Panc1 (cell line): Measurements from ENCODE around the gene PTPN23. TPM values are rescaled to one million over a fixed set of nuclear protein-coding genes. Genes with fewer than 3 reads are reported as not detected.

ENCODE experiments used
- ATAC-seq: fragments of 200-7000 bp; cut with Tn5 transposase; 2 replicates; pipeline ENCODE4 v1.9.1; 2020; ENCODE audit warnings: mild to moderate bottlenecking, moderate library complexity
- BruUV-seq: library from RNA; stranded (reverse); fragments of 400-500 nt; replicated peaks from 2 replicates; lab custom pipeline; 2021; lab: Mats Ljungman, UMichigan
- CTCF ChIA-PET: fragments of 300-600 bp; sonication (Branson Sonifier 250); formaldehyde crosslinking; loops from one replicate; lab custom pipeline; 2022; ENCODE audit warnings: antibody characterized with exemption; lab: Charles Lee
- POLR2A ChIA-PET: fragments of 300-600 bp; sonication (Branson Sonifier 250); formaldehyde crosslinking; loops from one replicate; lab custom pipeline; 2022; ENCODE audit warnings: antibody characterized with exemption; lab: Charles Lee
- DNase-seq: peaks from one replicate; pipeline ENCODE4 v3.0.0-alpha.2; 2010; ENCODE audit warnings: low read depth, low spot score
- H3K27ac ChIP-seq: 2 replicates; pipeline ENCODE4 v1.5.1; 2011; ENCODE audit warnings: mild to moderate bottlenecking, low read length, inconsistent platforms
- H3K27me3 ChIP-seq: fragments of 200-500 bp; sonication (Bioruptor generic); 2 replicates; pipeline ENCODE4 v1.6.0; 2014; ENCODE audit warnings: low read length, inconsistent platforms; ENCODE audit not compliant: control insufficient read depth, insufficient read depth
- H3K36me3 ChIP-seq: fragments of 200-500 bp; sonication (Bioruptor generic); 2 replicates; pipeline ENCODE4 v1.5.1; 2014; ENCODE audit warnings: inconsistent platforms, mild to moderate bottlenecking, low read length, moderate library complexity; ENCODE audit not compliant: control insufficient read depth, insufficient read depth
- H3K4me1 ChIP-seq: 2 replicates; pipeline ENCODE4 v1.5.1; 2011; ENCODE audit warnings: inconsistent platforms, mild to moderate bottlenecking, low read length, moderate library complexity; ENCODE audit not compliant: control insufficient read depth, insufficient read depth
- H3K4me3 ChIP-seq, 2 experiments: 2 replicates each; pipeline ENCODE4 v1.5.1; 2011 to 2012; ENCODE audit warnings: low read depth in 2 of 2, low read length in 2 of 2, mild to moderate bottlenecking in 2 of 2, inconsistent platforms in 1 of 2, moderate library complexity in 1 of 2
- H3K9me3 ChIP-seq: fragments of 200-500 bp; sonication (Bioruptor generic); 2 replicates; pipeline ENCODE4 v1.5.1; 2014; ENCODE audit warnings: low read depth, mild to moderate bottlenecking, inconsistent platforms, low read length, moderate library complexity; ENCODE audit not compliant: control insufficient read depth, insufficient read depth
- POLR2AphosphoS5 ChIP-seq: IDR thresholded peaks from 2 replicates; pipeline ENCODE4 v1.6.1; 2012; ENCODE audit warnings: mild to moderate bottlenecking, low read depth, low read length, moderate library complexity
- SIN3A ChIP-seq: IDR thresholded peaks from 2 replicates; pipeline ENCODE4 v1.6.1; 2012; ENCODE audit warnings: low read depth, mild to moderate bottlenecking, low read length, moderate library complexity, borderline replicate concordance; ENCODE audit not compliant: insufficient read depth
- TCF7L2 ChIP-seq: IDR thresholded peaks from 2 replicates; pipeline ENCODE4 v1.6.1; 2011; ENCODE audit warnings: mild to moderate bottlenecking, low read depth, low read length, inconsistent platforms
- in situ Hi-C: cut with HindIII; loops from 2 replicates; pipeline ENCODE4 v1.10.0; 2016; ENCODE audit warnings: low sequenced_read_pairs, low pct_unique_long_range_greater_than_20kb
- intact Hi-C: fragments of 100-400 bp; cut with micrococcal nuclease; formaldehyde crosslinking; loops from one replicate; pipeline ENCODE4 v1.10.0; 2022; ENCODE audit not compliant: unreplicated experiment
- total RNA-seq: library from RNA; stranded (reverse); gene quantifications from one replicate; pipeline ENCODE4 v1.2.1, GENCODE V29; 2021; ENCODE audit not compliant: unreplicated experiment
- TF ChIP-seq, protein P1 (sequence below), 2 experiments: IDR thresholded peaks; 2 replicates each; pipeline ENCODE4 v1.6.1; 2011 to 2012; ENCODE audit warnings: low read depth in 2 of 2, control low read depth in 1 of 2, low read length in 1 of 2, mild to moderate bottlenecking in 1 of 2, moderate library complexity in 1 of 2; ENCODE audit not compliant: insufficient read depth in 1 of 2
- TF ChIP-seq, protein P2 (sequence below): fragments of 450-650 bp; IDR thresholded peaks from 2 replicates; pipeline ENCODE4 v1.5.1; 2017; ENCODE audit warnings: mild to moderate bottlenecking

Gene PTPN23
- total RNA-seq, 1 experiment from 2014 or later = 35.7 TPM

DNA sequence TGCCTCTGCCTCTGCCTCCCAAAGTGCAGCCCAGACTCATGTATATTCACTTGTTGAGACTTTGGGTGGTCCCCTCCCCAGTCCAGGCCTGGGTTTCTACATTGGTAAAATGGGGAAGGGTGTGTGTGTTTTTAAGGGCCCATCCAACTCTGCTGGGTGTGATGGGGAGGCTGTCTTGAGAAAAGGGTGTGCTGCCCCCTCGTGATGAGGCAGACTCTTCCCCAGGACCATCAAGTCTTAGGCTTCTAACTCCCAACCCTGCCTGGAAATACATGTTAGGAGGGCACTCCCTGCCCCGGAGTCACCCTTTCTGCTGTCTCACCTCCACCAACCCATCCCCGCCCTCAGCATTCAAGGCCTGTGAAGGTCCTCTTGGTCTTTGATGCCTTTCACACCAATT lies 4.4 kb upstream of the PTPN23 start:
- intact Hi-C loops (no loop called here), in situ Hi-C loops (no loop called here)
- ATAC-seq = no peak
- no TSS peak for BruUV-seq
- CTCF ChIA-PET = no interaction called here
- TF ChIP-seq SIN3A (no peak), TCF7L2 (no peak), POLR2AphosphoS5 (no peak)
- TF ChIP-seq, protein P1, sequence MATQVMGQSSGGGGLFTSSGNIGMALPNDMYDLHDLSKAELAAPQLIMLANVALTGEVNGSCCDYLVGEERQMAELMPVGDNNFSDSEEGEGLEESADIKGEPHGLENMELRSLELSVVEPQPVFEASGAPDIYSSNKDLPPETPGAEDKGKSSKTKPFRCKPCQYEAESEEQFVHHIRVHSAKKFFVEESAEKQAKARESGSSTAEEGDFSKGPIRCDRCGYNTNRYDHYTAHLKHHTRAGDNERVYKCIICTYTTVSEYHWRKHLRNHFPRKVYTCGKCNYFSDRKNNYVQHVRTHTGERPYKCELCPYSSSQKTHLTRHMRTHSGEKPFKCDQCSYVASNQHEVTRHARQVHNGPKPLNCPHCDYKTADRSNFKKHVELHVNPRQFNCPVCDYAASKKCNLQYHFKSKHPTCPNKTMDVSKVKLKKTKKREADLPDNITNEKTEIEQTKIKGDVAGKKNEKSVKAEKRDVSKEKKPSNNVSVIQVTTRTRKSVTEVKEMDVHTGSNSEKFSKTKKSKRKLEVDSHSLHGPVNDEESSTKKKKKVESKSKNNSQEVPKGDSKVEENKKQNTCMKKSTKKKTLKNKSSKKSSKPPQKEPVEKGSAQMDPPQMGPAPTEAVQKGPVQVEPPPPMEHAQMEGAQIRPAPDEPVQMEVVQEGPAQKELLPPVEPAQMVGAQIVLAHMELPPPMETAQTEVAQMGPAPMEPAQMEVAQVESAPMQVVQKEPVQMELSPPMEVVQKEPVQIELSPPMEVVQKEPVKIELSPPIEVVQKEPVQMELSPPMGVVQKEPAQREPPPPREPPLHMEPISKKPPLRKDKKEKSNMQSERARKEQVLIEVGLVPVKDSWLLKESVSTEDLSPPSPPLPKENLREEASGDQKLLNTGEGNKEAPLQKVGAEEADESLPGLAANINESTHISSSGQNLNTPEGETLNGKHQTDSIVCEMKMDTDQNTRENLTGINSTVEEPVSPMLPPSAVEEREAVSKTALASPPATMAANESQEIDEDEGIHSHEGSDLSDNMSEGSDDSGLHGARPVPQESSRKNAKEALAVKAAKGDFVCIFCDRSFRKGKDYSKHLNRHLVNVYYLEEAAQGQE (IDR thresholded peaks at IDR 0.05; ENCODE audit: insufficient read depth in 1 of 2, low read depth in 2 of 2, low read length in 1 of 2) = no peak
- TF ChIP-seq, protein P2, sequence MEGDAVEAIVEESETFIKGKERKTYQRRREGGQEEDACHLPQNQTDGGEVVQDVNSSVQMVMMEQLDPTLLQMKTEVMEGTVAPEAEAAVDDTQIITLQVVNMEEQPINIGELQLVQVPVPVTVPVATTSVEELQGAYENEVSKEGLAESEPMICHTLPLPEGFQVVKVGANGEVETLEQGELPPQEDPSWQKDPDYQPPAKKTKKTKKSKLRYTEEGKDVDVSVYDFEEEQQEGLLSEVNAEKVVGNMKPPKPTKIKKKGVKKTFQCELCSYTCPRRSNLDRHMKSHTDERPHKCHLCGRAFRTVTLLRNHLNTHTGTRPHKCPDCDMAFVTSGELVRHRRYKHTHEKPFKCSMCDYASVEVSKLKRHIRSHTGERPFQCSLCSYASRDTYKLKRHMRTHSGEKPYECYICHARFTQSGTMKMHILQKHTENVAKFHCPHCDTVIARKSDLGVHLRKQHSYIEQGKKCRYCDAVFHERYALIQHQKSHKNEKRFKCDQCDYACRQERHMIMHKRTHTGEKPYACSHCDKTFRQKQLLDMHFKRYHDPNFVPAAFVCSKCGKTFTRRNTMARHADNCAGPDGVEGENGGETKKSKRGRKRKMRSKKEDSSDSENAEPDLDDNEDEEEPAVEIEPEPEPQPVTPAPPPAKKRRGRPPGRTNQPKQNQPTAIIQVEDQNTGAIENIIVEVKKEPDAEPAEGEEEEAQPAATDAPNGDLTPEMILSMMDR = no peak
- H3K9me3 ChIP-seq = no peaks in the 10 kb centered on the region
- no peaks in the 10 kb centered on the region for H3K27me3 ChIP-seq
- POLR2A ChIA-PET = no interaction called here
- H3K36me3 ChIP-seq = no peaks in the 10 kb centered on the region
- H3K27ac ChIP-seq = no peak overlapping the region
- 0 out of 2 replicates have a peak, but pooled peaks cover 3% of the 10 kb centered on the region for H3K4me1 ChIP-seq
- H3K4me3 ChIP-seq = no peak overlapping the region
- DNase-seq = no peak

DNA sequence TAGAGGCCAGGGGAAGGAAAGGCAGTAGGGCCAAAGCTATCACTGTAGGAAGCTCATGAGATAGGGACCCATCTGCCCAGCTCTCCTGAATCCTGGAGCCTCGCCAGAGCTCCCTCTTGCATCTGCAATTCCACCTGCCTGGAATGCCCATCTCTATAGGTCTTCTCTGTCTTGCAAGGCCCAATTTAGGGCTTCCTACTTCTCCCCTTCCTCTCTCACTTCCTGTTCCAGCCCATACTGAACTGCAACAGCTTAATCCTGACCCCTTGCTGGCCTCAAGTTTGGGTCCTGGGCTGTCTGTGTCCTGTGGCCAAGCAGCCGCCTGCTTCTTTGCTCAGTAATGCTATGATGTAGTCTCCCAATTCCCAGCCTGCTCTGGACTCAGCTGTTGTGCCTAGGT lies 3.6 kb upstream of the PTPN23 start:
- Histone ChIP-seq H3K27ac (no peak overlapping the region), H3K27me3 (no peaks in the 10 kb centered on the region), H3K4me3 (no peak overlapping the region), H3K36me3 (no peaks in the 10 kb centered on the region), H3K4me1 (0 out of 2 replicates have a peak, but pooled peaks cover 3% of the 10 kb centered on the region), H3K9me3 (no peaks in the 10 kb centered on the region)
- no peak for DNase-seq
- ChIA-PET CTCF (no interaction called here), POLR2A (no interaction called here)
- in situ Hi-C loops (no loop called here), intact Hi-C loops (no loop called here)
- no peak for ATAC-seq
- TF ChIP-seq, protein P1 (IDR thresholded peaks at IDR 0.05; ENCODE audit: insufficient read depth in 1 of 2, low read depth in 2 of 2, low read length in 1 of 2) = no peak
- no peak for TF ChIP-seq TCF7L2
- TF ChIP-seq SIN3A = no peak
- TF ChIP-seq, protein P2 = no peak
- no peak for TF ChIP-seq POLR2AphosphoS5
- BruUV-seq = no TSS peak
